K562 treated with DMSO at 1 percent for 48 hours (cell line): ENCODE results near the gene SCARF1. TPM values are rescaled to one million over a fixed set of nuclear protein-coding genes. Genes with fewer than 3 reads are reported as not detected.

ENCODE experiments used
- total RNA-seq: library from RNA; unstranded; fragments of 300-600 nt; gene quantifications from 2 replicates; pipeline ENCODE4 v1.2.3, GENCODE V29; 2022; ENCODE audit warnings: low replicate concordance; ENCODE audit errors: extremely low read depth

SCARF1 gene, protein sequence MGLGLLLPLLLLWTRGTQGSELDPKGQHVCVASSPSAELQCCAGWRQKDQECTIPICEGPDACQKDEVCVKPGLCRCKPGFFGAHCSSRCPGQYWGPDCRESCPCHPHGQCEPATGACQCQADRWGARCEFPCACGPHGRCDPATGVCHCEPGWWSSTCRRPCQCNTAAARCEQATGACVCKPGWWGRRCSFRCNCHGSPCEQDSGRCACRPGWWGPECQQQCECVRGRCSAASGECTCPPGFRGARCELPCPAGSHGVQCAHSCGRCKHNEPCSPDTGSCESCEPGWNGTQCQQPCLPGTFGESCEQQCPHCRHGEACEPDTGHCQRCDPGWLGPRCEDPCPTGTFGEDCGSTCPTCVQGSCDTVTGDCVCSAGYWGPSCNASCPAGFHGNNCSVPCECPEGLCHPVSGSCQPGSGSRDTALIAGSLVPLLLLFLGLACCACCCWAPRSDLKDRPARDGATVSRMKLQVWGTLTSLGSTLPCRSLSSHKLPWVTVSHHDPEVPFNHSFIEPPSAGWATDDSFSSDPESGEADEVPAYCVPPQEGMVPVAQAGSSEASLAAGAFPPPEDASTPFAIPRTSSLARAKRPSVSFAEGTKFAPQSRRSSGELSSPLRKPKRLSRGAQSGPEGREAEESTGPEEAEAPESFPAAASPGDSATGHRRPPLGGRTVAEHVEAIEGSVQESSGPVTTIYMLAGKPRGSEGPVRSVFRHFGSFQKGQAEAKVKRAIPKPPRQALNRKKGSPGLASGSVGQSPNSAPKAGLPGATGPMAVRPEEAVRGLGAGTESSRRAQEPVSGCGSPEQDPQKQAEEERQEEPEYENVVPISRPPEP
- total RNA-seq: not detected in 2 replicates

DNA sequence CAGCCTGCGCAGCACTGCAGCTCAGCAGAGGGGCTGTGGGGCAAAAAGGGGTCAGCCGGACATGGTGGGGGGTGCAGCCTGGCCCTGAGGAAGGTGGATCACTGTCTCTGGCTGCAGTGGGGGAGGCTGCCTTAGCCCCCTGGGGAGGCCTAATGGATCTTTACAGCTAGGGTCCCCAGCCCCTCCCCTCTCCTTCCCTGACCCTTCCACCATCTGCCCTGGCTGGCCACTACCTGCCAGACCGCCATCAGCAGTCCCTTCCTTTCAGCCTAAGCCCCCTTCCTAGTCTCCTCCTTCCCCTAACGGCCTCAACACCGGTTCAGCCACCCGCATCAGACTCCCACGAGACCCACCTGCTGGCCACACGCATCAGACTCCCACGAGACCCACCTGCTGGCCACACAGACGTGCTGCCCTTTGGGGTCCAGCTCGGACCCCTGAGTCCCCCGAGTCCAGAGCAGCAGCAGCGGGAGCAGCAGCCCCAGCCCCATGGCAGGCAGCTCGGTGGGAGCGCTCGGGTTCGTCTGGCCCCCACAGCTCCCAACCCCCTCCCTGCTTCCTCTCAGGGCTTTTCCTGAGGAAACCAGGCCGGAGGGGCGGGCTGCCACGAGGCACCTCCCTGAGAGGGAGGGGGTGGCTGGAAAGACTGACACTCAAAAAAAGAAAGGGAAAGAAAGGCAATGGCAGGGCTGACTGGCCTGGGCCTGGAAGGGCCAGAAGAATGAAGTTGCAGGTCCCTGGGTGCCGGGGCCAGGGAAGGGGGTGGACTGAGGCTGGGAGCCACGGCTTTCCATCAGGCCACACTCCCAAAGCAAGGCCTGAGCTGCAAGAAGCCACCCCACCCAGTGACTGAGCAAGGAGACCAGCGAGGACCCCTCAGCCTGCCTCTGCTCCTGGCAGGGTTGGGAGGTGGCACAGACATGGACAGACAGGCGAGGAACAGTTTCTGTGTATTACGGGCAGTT lies at the start of gene SCARF1:
SCARF1 (minus strand) TSS at position 526 of the 965 bp plus-strand sequence; CDS start at position 491, 35 bp downstream.

DNA sequence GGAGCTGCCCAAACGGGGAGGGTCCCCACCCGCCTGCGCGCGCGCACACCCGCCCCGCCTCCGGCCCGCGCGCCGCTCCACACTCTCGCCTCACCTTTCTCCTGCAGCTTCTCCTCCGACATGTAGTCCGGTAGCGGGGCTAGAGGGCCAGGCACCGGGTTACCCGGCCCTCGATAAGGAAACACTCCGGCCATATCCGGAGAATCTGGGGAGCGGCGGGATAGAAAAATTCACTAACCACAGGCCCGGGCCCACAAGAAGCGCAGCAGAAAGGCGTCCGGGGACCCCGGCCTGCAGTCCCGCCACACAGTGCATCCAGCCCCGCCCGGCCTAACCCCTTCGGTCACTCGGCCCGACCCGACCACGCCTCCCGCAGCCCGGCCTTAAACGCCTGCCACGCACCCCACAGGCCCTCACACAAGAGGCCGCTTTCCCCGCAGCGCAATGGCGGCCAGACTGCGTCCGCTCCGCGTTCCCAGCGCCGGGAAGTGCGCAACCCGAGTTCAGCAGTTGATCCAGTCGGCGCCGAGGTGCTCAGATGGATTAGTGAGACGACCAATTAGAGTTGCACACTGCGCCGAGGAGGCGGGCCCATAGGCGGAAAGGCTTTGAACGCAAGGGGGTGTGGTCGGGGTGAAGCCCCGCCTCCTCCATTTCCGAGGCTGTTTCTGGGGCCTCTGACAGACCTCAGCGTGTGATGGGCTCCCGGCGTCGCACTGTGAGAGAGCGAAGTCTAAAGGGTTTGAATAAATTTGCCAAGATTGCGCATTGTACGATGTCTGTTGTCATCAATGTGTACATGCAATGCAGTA lies 39.1 kb upstream of the SCARF1 start, which contains the start of gene PRPF8:
PRPF8 (minus strand) TSS at position 490 of the 812 bp plus-strand sequence; CDS start at position 194, 296 bp downstream.

DNA sequence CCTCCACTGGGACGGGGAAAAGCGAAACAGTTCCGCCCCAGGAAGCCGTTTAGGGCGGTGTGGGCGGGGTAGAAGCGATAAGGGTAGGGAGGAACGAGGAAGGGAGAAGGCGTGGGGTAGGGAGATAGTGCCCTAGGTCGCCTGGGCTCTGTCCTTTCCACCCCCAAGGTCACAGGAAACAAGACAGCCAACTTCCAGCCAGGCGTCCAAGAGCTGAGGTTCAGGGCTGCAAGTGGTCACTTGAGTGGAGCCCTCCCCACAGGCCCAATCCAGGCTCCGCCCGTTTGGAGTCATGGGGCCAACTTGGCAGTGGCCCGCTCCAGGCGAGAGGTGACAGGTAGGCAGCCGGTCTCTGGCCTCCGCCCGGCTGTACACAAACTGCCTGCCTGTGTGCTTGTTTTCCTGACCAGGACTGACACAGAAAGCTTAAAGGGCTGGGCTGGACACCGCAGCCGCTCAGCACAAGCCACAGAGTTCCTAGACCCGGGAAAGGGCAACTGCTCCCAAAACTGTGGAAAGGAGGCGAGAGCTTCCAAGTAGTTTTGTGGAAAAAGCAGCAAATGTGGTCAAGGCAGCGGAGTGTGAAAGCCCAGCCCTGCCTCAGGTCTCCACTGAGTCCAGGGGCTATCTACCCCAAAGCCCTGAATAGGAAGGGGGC lies 4.4 kb upstream of the SCARF1 start, which contains the start of gene RILP:
RILP (minus strand) TSS at position 23 of the 658 bp plus-strand sequence. CDS start 62 bp downstream, outside the sequence.

DNA sequence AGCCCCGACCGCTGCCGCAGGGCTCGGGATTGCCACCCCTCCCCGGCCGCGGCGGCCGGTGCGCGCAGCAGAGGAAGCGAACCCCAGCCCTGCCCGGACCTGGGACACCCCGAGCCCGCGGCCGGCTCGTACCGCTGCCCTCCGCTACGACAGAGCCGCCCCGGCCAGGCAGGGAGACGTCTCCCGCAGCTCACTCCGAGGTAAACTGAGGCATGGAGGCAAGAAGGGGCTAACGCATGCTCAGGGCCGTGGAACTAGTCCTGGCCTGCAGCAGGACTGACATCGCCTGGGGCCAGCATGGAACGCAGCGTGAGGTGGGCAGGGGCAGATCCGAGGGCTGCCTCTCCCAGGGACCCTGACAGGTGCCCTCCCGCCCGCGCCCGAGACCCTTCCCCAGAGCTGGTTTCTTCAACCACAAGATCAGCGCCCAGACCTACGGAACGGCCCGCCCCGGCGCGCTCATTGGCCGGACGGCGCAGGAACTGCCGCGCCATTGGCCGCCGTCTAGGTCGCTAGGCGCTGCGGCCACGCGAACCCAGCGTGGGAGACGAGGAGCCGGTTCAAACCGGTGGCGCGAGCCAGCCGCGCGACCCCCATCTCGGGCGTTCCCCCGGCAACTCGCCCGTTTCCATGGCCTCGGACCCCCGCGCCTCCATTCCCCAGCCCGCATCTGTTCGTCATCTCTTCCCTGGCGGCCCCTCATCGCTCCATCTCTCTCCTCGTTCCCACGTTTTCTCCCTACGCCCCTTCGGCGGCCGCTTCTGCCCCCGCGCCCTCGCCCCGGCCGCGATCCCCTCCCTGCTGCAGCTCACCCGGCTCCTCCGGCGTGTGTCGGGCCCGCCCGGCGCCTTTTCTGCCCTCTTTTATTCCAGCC lies 17.3 kb downstream of the SCARF1 start, which contains the start of gene SLC43A2:
SLC43A2 (minus strand) TSS at position 853 of the 874 bp plus-strand sequence. CDS start 960 bp downstream, outside the sequence.

Other genes starting within 250 kb of the SCARF1 start
- gene YWHAE, start 245.5 kb downstream of the SCARF1 start, total RNA-seq: 579 TPM in 1 of 2 replicates, not detected in the other
- not detected in 2 replicates for gene CRK, start 189.5 kb downstream of the SCARF1 start, total RNA-seq
- not detected in 2 replicates for gene MYO1C, start 153.0 kb downstream of the SCARF1 start, total RNA-seq
- not detected in 2 replicates for gene INPP5K, start 129.1 kb downstream of the SCARF1 start, total RNA-seq
- not detected in 2 replicates for gene PITPNA, start 82.9 kb downstream of the SCARF1 start, total RNA-seq
- gene SLC43A2, start 16.9 kb downstream of the SCARF1 start, total RNA-seq: not detected in 2 replicates
- not detected in 2 replicates for gene RILP, start 4.1 kb upstream of the SCARF1 start, total RNA-seq
- 461 TPM in 1 of 2 replicates, not detected in the other for gene PRPF8, start 39.1 kb upstream of the SCARF1 start, total RNA-seq
- not detected in 2 replicates for gene TLCD2, start 64.6 kb upstream of the SCARF1 start, total RNA-seq
- gene WDR81, start 79.0 kb upstream of the SCARF1 start, total RNA-seq: not detected in 2 replicates
- gene SERPINF2, start 97.1 kb upstream of the SCARF1 start, total RNA-seq: not detected in 2 replicates
- not detected in 2 replicates for gene SERPINF1, start 116.3 kb upstream of the SCARF1 start, total RNA-seq
- not detected in 2 replicates for gene SMYD4, start 184.2 kb upstream of the SCARF1 start, total RNA-seq
- not detected in 2 replicates for gene RPA1, start 184.3 kb upstream of the SCARF1 start, total RNA-seq